ENCODE data around the gene SLC19A2.
"Not testable (repeated sequence)": the region's sequence is repeated elsewhere in the genome, so short reads cannot be mapped to it uniquely, and the experiment has no call there.

The SLC19A2 gene

DNA sequence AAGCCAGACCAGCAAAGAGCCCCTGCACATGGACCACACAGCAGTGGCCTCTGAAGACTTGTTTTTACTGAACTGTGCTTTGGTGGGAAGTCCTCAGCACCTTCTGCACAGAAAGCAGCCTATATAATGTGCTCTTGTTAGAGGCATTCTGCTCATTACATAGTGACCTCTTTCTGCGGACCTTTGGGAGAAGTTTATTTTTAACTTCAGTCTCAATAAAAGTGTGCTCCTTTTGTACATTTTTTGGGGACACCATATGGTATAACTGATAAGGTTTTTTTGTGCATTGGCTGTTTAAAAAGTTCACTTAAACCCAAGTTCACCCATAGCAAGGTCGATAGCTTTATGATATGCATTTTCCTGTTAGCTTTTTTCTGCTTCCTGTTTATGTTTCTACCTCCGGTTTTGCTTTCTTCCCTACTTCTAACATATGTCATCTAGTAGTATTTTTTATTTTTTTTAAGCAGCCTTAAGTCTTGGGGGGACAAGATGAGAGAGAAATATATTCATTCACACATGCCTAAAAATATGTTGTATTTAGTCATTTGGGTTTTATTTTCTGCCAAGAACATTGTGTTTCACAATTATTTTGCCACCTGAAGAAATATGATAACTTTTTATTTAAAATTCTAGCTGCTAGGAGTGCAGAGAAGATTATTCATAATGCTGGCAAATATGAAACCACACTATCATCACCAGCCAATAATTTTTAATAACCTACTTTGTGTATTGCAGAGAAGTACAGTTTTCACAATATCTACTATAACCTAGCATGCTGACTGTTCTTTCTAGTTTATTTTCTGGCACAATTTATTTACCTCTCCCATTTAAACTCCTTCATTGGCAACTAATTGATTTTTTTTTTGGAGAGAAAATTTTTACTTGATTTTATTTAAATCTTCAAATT is 22.9 kb upstream of the SLC19A2 start:
- FAIRE-seq: no peak

DNA sequence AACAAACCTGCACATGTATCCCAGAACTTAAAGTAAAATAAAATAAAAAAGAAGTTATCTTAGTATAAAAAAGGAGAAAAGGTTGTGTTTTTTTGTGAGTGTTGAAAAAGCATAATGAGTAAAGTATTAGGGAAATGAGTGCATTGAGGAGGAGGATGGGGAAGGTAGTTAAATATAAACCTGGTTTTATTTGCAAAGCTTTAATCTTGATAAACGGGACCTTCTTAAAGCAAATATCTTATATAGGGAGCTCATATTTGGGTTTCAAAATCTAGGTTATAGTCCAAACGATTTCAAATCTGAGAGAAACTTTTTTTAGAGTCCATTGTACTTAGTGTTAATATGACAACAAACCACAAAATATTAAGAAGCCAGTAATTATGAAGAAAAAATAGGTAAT is 21.7 kb upstream of the SLC19A2 start:
- FAIRE-seq: no peak

DNA sequence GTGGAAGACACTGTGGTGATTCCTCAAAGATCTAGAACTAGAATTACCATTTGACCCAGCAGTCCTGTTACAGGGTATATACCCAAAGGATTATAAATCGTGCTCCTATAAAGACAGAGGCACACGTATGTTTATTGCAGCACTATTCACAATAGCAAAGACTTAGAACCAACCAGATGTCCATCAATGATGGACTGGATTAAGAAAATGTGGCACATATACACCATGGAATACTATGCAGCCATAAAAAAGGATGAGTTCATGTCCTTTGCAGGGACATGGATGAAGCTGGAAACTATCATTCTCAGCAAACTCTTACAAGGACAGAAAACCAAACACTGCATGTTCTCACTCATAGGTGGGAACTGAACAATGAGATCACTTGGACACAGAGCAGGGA is 17.9 kb upstream of the SLC19A2 start:
- FAIRE-seq: not testable (repeated sequence)

DNA sequence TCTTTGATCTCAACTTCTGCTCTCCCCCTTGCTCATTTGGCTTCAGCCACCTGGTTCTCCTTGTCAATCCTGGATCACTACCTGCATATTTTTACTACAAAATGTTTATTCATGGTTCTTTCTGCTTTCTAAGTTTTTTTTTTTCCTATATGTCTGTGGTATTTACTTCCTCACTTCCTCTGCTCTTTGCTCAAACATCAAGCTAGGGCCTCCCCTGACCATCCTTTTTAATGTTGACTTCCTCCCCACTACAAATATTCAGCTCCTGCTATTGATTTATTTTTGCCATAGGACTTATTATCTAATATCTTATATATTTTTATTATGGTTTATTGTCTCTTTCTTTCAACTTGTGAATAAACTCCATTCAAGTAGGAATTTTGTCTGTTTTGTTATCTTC is 14.1 kb upstream of the SLC19A2 start:
- no peak for FAIRE-seq

DNA sequence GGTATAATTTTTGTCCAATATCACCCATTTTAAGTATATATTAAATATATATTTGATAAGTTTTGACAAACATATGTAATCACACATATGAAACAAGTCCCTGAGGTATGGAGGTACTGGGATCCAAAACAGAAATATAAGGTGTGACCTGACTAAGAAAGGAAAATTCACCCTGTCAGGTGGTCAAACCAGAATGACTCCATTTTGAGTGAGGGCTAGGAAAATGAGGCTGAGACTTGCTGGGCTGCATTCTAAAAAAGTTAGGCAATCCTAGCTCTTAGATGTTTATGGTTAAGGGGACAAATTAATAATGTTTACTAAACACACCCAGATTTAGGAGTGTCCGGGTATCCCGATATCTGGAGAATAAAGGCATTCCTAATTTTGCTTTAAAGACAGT is 11.6 kb upstream of the SLC19A2 start:
- no peak for FAIRE-seq

DNA sequence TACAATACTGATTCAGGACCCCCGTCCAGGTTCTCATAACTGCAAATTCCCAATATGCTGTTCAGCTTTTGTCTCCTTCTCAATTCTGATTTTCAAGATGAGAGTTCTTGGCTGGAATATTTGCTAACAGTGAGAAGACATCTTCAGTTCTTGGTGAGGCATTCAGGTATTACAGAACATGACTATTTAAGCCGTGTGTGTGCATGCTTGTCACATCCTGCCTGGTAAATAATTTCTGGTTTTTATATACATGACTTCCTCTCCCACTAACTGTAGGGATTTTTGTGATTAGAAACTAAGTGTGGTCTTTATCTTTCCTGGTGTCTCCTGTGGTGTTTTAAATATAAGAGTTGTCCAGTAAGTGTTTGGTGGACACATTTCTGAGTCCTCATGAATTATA is 10.2 kb upstream of the SLC19A2 start:
- FAIRE-seq: no peak

DNA sequence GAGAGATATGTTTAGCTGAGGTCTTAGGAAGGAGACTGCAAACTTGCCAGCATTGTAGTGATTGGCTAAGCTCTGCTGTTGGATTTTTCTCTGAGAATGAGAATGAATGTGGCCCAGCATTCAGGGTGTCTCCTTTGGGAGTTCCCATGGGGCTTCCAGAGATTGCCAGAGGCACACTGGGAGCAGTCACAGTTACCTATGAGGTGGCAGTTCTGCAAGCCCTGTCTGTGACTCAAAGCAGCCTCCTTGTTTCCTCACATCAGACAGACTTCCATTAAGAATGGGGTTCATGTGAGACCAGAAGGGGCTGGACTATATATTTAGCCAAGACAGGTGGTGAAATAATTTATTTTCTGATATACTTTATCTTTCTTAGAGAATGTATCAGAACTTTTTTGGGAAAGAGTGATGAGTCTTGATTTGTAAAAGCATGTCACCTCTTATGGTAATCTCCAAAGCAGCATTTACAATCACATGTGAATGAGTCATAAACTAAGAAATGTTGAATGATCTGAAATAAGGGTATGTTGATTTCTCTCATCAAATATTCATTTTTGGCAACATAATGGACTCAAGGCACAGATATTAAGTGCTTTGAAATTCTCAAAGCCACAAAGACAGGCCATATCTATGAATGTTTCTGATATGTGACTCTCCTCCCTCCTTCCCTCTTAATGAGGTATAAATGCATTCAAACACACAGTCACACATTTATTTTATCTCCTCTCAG is 9.5 kb upstream of the SLC19A2 start:
- FAIRE-seq: no peak

DNA sequence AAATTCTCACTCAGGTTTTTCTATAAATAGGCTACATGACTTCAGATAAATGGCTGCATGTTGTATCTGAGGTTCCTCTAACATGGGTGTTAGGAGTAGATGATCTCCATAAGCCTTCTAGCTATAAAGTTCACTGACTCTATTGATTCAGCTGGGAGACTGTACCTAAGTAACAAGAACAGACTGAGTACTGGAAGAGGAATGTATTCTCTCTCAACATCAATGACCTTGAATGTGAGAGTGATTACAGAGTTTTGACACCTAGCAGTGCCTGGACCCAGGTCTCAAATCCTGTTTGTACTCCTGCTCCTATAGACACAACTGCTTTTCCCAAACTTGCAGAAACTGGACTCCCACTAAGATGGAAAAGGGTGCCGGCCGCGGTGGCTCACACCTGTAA is 8.6 kb upstream of the SLC19A2 start:
- FAIRE-seq: no peak

DNA sequence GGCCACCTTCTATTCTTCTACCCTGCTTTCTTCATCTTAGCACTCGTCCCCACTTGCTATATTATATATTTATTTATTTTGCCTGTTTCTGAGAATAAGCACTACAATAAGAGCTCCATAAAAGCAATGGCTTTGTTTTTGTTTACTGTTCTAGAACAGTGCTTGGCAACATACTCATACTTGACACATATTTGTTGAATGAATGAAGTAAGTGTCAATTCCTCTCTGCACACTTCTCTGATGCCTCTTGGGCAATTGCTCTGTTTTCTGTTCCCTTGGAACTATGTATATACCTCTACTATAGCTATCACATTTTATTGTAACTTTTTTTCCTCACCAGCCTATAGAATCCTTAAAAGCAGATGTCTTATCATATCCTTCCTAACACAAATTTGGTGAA is 7.5 kb upstream of the SLC19A2 start:
- no peak for FAIRE-seq

DNA sequence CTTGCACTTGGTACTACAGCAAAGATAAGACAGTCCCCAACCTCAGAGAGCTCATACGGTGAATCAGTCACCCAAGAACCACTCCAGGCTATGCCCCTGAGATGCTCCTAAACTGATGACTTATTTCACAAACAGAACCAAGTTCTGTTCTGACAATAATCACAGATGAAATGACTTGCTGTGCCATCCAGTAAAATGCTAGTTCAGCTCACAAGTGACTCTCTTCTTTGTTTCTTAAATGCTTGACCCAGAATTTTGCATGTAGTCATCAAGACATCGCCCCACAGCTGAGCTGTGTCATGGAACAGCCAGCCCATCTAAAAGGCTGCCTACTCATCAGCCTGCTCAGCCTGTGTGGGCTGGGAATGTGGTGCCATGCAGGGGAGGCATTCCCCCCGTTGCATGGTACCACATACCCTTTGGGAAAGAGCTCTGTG is 6.1 kb upstream of the SLC19A2 start:
- no peak for FAIRE-seq

DNA sequence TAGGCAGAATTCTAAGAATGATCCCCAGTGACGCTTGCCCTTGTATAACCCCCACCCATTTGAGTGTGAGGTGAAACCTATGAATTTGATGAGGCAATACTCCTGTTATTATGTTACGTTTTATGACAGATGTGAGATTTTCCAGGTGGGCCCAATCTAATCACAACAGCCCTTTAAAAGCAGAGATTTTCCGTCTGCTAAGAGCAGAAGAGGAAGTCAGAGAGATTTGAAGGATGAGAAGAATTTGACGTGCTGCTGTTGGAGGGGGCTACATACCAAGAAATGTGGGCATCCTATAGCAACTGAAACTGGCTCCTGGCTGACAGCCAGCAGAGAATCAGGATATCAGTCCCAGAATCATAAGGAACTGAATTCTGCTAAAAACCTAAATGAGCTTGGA is 2.4 kb upstream of the SLC19A2 start:
- no peak for FAIRE-seq

DNA sequence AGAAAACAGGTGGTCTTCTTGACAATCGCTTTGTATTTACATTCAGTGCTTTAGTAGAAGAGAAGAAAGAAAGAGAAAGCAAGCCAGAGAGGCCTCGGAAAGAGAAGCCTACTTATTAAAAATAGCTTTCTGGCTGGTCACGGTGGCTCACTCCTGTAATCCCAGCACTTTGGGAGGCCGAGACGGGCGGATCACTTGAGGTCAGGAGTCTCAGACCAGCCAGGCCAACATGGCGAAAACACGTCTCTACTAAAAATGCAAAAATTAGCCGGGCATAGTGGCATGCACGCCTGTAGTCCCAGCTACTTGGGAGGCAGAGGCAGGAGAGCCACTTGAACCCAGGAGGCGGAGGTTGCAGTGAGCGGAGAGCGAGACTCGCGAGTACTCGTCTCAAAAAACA is 1.8 kb upstream of the SLC19A2 start:
- FAIRE-seq: no peak

DNA sequence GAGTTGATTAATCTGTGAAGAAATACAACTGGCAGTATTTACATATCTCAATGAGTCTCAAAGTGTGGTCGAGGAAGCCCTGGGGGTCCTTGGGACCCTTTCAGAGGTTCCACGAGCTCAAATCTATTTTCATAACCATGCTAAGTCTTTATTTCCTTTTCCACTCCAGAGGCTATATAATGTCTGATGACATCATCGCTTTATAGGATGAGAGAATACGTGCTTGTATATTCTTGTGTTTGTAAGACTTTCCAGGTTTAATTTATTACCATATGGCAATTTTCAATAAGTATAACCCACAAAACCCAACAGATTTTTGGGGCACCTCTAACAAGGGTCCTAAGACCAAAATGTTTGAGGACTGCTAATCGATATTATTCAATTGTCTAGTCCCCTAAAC is 1.4 kb upstream of the SLC19A2 start:
- no peak for FAIRE-seq

DNA sequence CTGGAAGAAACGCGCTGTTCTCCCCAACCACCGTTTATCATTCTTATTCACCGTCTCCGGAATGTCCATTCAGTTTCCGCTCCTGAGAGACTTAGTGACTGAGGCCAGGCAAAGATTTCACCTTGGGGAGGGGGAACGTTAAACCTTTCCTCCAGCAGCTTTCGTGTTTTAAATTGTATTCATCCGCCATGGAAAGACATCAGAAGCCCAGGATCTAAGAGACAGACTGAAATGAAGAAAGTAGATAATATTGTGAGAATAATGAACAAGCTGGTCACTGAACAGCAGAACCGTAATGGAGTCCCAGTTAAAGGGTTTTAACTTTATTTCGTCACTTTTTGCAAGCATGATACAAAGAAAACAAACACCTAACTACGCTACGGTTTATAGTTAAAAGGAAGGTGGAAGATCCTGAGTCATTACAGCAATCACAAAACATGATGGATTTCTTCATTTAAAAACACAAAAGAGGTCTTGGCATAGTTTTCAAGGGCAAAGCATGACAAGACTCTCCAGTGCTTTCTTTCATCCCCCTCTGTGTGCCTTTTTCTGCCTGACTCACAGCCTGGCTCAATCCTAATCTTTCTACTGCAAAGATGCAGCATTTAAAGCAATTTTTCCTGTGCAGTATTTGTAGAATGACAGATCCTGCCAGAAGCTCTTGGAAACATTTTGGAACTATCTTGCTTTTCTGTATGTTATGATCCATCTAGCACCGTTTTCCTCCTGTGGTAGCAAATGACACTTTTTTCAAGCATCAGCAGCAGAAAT is 722 bp upstream of the SLC19A2 start:
- no peak for FAIRE-seq

DNA sequence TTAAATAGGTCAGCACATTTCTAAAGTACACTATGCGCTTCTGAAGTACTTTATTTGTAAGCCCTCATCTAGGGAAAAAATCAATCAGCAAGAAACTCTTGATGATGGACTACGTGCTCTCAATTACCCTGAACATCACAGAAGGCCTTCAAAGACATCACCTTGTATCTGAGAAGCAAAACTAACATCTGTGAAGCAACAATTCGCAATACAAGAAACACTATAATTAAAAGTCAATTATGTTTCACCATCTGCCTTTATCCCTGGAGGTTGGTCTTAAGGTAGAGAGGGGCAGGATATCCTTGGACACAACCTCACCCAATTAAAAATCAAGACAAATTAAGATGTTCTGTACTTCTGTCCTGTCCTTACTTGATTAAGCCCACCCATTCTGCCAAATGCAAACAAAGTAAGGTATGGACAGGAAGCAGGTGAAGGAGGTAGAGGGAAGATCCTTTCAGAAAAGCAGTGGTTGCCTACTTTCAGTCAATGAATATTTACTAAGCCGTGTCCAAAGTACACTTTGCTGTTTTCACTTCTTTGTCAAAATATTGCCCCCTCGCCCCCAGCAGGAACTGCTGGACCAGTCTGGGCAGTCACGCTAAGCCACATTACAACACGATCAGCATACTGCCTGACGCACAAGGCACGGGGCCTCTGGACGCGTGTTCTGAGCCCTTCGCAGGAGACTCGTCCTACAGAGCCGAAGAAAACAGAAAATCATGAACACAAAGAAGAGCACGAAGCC is 887 bp downstream of the SLC19A2 start:
- no peak for FAIRE-seq

DNA sequence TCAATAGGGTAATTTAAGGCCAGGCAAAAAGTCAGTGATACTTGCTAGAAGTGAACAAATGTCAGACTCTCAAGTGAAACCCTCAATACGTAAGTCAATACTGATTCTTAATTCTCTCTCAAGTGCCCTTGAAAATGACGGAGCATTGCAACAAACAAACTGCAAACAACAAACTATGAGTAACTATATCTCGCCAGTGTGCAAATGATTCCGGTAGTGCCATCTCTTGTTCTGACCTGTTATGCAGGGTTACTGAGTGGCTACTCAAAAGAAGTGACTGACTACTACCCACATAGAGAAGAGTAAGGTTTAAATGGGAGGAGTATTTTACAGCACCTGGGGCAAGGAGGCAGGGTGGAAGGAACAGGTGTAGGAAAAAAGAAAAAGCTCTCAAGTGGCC is 1.6 kb downstream of the SLC19A2 start:
- no peak for FAIRE-seq

DNA sequence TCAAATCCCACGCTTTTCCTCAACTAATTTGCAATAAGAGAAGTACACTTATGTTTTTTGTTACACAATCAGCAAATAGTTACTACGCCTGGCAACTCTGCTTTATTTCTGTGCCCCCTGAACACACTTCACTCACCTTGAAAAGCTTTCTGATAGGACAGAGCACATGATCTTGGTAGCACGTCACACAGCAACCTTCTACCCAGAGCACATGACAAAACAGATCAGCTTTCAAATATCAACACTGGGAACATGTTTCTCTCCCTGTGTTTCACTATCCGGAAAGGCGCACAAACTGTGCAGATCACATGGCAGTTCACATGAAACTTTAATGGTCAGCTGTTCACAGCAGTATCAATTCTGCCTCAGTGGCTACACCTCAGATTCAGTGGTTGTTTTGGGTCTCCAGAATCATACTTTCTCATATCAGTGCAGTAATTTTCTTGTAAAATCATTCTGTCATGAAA is 2.2 kb downstream of the SLC19A2 start:
- no peak for FAIRE-seq

DNA sequence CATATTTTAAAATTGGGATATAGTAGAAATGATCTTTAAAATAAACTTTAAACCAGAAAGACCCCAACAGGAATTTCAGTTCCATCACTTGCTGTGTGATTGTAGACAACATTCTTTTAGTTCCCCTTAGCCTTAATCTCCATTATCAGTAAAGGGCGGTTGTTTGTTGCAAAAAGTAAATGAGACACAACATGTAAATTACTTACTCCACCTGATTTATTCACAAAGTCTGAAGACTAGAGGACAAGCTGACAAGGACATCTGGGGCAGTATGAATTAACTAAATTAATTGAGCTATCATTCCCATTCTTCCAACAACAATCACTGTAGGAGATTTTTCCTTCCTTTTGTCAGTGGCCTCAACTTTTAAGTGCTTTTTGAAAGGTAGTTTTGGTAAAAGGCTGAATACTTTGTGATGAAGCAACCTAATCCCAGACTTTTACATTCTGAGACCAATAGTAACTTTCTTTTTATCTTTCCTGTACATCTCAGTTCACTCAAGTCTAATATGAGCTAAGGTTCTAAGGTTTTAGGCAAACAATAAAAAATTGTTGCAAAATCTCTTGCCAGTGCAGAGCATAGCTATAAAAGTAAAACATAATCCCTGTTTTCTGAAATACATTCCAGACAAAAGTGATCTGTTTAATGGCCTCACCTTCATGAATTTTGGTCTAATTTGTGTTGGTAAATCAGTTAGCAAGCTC is 6.2 kb downstream of the SLC19A2 start:
- no peak for FAIRE-seq

DNA sequence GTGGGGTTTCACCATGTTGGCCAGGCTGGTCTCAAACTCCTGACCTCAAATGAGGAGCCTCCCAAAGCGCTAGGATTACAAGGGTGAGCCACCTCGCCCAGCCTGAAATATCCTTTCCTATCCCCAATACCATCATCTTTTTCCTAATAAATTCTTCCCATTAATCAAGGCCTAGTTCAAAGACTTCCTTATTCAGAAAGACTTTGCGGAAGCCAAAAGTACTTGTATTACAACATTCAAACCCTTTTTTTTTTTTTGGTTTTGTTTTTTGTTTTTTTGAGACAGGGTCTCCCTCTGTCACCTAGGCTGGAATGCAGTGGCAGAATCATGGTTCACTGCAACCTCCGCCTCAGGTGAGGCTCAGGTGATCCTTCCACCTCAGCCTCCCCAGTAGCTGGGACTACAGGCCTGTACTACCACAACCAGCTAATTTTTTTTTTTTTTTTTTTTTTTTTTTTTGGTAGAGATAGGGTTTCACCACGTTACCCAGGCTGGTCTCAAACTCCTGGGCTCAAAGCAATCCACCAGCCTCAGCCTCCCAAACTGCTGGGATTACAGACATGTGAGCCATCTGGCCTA is 7.6 kb downstream of the SLC19A2 start:
- FAIRE-seq: no peak

DNA sequence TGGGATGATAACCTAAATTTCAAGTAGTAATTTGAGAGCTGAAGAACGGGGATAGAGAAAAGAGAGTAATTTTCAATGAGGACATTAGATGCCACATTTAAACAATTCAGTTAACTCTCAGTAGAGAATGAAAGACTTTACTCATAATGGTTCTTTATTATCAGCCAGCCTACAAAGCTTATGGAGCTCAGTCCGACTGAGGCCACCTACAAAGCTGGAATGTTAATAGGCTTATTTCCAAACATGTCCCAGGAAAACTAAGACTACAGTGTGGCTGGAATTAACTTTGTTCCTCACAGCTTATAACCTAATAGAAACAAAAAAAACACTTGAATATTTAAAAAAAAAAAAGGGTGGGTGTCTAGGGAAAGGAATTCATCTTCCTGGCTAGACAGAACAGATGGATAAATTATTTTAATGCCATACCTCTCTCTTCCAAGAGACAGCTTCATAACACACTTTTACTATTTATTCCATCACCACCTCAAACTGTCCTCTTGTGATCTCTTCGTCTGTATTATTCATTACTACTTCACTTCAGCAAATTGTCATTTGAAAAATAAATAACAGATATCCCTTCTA is 9.8 kb downstream of the SLC19A2 start:
- no peak for FAIRE-seq

Measured in endometrium (tissue), 2 donors.